NCI-H510A (cell line): ENCODE measurements around the gene TTC28.
A peak's percentile ranks its signal among the peaks of the same experiment; 100 is the strongest.
"Not testable (repeated sequence)": the region's sequence is repeated elsewhere in the genome, so short reads cannot be mapped to it uniquely, and the experiment has no call there.

Experiments used
- DNase-seq: peaks from one replicate; lab custom pipeline; 2025; lab: John Stamatoyannopoulos, UW

TTC28 gene

DNA sequence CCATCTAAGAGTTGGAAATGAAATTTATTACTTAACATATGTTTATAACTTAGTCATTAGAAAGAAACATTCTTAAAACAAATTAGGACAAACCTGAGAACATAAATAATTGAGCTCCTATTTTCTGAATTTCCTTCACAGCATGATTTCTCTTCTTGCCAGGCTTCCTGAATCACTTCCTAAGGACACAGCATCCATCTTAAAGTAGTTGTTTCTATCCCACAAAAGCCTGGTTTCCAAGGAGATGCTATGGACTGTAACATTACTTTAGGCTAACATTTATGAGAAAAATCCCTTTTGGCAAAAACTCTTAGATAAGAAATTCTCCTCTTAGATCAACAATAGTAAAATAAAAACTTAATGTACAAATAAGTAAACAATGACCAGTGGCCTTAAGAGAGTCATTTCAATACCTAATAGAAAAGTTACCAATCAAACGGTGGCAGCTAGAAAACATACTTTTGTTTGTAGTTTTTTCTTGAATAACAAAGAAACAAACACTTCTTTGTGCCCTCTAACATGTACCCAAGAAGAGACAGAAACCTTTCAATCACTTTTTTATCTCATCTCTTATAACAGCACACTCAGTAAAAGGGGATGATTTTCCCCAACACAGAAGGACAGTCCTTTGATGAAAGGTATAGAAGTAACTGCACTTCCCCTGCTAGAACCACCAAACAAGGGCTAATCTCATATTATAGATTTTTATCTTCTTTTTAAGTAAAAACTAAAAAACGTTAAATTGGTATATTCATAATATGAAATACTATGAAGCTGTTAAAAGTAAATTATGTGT, 74.5 kb downstream of the TTC28 start:
- DNase-seq = no peak

DNA sequence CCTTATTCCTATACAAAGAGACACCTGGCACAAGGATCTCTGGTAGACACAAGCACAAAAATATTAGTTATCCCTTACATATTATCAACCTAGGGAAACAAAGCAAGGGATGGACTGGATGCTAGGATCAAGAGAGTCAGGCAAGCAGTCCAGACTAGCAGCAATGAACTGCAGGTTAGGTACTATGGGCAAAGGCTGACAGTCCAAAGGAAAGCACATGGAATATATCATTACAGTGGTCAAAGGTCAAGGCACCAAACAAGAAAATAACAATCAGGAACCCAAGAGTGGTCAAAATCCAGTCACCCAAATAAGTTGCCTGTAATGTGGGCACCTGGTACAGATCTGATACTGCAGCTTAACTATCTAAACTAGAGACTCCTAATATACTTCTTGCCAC, 77.7 kb downstream of the TTC28 start:
- no peak for DNase-seq

DNA sequence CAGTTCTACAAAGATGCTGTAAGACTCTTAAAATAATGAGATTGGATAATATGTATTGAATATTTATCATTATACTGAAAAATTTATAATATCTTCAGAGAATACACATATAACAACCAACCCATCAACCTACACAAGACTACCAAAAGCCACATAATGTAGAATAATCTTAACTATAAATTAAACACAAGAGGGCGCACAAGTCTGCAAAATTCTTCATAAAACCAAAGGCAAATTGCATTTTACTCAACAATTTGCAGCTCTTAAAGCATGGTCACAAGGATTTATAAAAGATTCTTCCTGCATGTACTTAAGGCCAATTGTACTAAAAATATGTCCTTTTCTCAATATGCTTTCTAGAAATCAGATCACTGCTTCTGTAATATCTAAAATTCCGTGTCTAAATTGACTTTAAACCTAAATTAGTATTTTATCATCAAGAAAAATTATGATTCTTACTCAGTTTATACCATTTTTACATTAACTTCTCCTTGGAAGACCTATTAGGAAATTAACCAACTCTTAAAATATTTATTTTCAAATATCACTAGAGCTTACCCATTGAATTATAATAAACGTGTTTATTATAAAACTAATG, 79.0 kb downstream of the TTC28 start:
- no peak for DNase-seq

DNA sequence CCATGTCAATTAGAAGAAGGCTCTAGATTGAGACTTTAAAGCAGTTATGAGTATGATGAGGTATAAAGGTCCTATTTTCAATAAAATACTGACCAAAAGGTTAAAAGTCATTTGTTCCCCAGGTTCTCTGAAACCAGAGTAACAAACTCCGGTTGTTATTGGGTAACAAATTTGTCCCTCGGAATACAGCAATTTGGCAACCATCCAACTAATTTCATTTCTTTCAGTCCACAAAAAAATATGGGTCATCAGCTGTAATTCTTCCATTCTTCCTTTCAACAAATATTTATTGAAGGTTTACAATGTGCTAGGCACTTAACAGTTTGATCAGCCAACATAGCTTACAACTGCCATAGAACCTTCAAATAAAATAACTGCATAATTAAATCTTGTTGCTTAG, 79.9 kb downstream of the TTC28 start:
- no peak for DNase-seq

DNA sequence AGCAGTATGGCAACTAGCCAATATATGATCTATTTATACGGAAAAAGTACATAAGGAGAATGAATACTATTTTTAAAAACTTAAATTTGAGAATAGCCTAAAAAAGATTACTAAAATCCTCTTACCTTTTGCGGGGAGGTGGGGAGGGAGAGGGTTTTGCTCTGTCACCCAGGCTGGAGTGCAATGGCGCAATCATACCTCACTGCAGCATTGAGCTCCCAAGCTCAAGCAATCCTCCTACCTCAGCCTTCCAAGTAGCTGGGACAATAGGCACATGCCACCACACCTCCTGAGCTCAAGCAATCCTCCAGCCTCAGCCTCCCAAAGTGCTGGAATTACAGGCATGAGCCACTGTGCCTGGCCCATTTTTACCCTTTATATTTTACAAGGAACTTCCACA, 82.0 kb downstream of the TTC28 start:
- no peak for DNase-seq

DNA sequence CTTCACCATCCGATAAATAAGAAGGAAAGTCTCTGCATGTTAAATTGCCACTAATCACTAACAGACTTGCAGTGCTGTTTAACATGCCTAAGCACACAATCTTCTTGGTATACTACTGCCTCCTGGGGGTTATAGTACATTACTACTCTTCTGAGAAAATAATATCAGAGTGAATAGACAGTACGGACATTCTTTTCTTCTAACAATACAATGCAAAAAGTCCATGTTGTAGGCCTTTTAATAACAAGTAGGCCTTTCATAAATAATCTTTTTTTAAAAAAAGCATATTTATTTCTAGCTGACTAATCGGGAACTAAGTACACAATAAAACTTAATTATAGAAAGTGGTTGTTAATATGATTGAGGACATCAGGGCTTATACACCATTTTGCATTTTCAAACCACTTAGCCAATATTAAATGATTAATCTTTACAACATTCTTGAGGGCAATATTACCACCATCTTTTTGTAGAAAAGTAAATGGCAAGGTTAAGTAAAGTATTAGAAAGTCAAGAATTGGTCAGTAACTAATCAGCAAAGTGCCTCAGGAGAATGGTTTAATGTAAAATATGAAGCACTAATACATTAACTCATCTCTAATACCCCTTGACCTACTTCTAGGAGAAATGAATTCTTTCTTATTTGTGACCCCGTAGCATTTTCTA, 84.7 kb downstream of the TTC28 start:
- peak; percentile 19 for DNase-seq

DNA sequence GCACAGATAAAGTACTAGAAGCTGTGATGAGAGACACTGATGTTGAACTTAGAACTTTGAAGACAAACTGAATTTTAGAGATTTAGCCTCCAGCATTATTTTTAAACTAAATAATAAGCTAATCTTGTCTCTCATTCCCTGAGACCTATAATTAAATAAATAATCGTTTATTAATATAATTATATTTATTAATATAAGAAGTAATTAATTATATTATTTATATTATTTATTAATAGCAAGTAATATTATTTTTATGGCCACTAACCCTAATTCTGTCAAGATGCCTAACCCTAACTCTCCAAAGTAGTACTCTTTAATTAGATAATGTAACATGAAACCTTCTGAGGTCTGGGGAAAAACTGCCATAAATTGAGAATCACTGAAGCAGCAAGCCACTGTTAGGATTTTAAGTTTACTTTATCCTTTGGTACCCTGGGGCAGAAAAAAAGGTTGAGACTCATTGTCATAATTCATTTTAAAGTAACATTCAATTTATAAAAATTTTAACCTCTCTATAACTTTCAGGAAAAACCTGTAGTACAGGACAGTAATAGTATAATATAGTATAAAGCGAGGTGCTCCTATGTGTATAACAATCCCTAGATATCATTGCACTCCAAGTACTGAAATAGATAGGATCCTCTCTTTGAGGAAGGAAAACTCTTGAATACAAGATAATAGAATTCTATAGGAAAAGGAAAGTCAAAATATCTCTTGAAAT, 85.4 kb downstream of the TTC28 start:
- DNase-seq = no peak

DNA sequence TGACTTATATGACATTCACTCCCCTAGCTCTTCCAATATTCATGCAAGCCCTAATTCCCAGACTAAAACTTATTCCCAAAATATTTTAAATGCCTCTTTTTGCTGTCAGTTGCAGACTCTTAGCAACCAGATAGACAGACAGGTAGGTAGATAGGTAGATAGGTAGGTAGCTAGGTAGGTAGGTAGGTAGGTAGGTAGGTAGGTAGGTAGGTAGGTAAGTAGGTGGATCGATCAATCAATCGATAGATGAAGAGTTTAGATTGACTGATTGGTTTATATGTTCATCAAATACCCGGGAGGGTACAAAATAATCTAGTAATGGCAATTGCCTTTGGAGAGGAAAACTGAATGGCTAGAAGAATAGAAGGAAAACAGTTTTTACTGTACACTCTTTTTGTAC, 86.3 kb downstream of the TTC28 start:
- no peak for DNase-seq

DNA sequence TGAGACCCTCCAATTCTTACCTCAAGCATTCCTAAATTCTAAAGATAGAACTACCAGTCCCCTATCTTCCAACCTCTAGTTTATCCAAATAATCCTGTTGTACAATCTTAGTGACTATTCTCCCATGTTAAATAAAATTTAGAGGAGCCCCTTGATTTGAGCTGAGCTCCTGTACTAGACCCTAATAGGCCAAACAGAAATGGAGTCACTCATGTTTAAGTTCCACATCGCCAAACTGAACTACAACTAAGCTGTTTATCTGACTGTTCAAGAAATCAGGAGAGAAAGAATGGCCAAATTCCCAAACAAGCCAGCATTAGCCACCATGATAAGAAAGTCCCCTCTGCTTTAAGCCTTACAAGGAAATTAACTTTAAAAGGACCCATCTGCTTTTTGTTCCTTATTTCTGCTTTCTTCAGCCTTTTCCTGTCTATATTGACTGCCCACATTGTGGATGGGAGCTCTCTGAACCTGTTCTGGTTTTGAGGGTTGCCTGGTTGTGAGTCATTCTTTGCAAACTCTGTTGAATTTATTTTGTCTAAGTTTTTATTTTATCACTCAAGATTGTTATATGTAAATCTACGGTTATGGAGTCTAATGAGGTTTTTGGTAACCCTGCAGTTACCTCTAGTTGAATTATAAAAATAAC, 90.4 kb downstream of the TTC28 start:
- no peak for DNase-seq

DNA sequence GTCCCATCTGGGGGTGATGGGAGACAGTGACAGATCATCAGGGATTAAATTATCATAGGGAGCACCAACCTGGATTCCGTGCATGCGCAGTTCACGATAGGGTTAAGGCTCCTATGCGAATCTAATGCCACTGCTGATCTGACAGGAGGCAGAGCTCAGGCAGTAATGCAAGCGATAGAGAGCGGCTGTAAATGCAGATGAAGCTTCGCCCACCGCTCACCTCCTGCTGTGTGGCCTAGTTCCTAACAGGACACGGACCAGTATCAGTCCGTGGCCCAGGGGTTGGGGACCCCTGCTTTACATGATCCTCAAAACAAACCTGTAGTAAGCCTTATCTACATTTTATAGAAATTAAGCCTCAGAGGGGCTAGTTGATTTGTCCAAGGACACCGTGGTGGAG, 94.3 kb downstream of the TTC28 start:
- DNase-seq = no peak

DNA sequence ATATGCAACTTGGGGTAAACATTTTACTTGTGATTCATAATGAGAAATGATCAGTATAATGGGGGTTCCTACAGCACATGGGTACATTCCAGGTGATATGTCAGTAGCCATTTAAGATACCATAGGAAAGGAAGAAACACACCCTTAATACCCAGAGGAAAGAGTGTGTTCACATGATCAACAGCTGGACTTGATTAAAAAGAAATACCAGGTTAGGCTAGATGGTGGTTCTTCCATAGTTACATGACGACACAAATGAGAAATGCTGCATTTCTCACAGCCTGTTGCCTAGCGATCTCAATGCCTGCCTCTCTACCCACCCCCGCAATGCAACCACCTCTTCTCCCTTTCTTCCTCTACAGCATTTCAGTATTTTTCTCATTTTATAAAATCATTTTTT, 96.8 kb downstream of the TTC28 start:
- no peak for DNase-seq

DNA sequence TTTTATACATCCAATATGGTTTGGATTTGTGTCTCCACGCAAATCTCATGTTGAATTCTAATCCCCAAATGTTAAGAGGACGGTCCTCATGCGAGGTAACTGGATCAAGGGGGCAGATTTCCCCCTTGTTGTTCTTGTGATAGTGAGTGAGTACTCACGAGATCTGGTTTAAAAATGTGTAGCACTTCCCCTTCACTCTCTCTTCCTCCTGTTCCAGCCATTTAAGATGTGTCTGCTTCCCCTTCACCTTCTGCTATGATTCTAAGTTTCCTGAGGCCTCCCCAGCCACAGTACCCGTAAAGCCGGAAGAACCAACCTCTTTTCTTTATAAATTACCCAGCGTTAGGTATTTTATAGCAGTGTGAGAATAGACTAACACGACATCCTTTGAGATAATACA, 98.6 kb downstream of the TTC28 start:
- DNase-seq = no peak

DNA sequence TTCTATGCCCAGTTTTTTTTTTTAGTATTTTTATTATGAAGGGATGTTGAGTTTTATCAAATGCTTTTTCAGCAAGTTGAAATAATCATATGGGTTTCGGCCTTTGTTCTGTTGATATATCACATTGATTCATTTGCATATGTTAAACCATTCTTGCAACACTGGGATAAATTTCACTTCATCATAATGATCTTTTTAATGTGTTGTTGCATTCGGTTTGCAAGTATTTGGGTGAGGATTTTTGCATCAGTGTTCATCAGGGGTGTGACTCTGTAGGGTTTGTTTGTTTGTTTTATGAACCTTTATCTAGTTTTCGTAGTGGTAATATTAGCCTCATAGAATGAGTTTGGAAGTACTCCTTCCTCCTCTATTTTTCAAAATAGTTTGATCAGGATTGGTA, 103.5 kb downstream of the TTC28 start:
- no peak for DNase-seq

DNA sequence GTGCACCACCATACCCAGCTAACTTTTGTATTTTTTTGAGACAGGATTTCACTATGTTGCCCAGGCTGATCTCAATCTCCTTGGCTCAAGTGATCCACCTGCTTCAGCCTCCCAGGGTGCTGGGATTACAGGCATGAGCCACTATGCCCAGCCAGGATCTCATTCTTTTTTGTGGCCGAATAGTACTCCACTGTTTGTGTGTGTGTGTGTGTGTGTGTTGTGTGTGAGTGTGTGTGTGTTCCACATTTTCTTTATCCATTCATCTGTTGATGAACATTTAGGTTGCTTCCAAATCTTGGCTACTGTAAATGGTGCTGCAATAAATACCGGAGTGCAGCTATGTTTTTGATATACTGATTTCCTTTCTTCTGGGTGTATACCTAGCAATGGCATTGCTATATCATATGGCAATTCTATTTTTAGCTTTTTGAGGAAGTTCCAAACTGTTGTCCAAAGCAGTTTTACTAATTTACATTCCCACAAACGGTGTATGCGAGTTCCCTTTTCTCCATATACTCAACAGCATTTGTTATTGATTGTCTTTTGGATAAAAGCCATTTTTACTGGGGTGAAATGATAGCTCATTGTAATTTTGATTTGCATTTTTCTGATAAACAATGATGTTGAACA, 105.4 kb downstream of the TTC28 start:
- DNase-seq = no peak

DNA sequence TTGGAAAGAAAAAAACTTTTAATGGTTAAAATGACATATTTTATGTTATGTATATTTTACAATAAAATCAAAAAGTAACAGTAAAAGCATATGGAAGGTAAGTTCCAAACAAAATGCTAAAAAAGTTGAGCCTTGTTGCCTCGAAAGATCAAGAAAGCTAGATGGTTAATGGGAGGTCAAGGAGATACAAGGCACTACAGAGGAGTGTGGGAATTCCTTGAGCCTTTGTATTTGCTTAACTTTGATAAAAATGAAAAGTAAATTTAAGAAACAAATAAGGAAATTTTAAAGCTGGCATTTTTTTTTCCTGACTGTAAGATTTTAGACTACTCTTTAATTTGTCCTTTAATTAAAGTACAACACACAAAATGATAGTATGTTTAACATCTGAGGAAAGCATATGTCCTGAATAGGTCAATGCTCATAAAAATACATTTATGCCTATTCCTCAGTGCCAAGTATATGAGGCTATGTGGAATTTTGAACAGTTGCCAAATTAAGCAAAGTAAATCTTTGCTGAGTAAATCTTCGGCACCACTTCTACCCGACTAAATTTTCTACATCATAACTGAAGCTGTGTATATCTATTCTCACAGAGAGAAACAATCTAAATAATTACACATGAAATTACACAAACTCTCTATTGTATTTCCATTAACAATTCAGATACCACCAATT, 108.8 kb downstream of the TTC28 start:
- DNase-seq = no peak

DNA sequence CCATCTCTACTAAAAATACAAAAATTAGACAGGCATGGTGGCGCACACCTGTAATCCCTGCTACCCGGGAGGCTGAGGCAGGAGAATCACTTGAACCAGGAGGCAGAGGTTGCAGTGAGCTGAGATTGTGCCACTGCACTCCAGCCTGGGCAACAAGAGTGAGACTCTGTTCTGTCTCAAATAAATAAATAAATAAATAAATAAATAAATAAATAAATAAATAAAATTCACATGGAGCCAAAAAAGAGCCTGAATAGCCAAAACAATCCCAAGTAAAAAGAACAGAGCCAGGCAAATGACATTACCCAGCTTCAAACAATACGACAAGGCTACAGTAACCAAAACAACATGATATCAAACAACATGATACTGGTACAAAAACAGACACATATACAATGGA, 110.7 kb downstream of the TTC28 start:
- DNase-seq = not testable (repeated sequence)

DNA sequence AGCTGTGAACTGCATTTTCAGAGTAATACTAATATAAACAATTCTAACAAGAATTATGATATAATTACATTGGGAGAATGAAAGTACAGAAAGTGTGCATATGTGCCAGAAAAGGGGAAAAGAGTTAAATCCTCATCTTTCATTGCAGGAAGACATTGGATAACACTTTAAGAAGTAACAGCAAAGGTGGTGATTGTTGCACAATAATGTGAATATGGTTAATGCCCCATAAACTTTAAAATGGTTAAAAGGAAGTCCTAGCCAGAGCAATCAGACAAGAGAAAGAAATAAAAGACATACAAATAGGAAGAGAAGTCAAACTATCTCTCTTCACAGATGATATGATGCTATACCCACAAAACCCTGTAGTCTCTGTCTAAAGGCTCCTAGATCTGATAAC, 111.5 kb downstream of the TTC28 start:
- DNase-seq = no peak

DNA sequence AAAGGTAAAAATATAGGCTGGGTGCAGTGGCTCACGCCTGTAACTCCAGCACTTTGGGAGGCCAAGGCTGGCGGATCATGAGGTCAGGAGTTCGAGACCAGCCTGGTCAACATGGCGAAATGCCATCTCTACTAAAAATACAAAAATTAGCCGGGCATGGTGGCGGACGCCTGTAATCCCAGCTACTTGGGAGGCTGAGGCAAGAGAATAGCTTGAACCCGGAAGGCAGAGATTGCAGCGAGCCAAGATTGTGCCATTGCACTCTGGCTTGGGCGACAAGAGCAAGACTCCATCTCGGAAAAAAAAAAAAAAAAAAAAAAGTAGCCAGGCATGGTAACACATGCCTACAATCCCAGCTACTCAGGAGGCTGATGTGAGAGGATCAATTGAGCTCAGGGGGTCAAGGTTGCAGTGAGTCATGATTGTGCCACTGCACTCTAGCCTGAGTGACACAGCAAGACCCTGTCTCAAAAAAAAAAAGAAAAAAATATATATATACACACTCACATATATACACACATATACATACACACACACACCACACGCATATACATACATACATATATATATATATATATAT, 112.6 kb downstream of the TTC28 start:
- not testable (repeated sequence) for DNase-seq

DNA sequence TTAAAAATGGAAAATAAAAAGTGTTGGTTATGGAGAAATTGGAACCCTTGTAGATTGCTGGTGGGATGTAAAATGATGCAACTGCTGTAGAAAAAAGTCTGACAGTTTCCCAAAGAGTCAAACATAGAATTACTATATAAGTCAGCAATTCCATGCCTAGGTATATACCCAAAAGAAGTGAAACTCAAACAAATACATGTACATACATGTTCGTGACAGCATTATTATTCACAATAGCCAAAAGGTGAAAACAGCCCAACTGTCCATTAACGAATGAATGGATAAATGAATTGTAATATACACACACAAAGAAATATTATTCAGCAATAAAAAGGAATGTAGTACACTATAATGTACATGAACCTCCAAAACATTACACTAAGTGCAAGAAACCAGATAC, 116.0 kb downstream of the TTC28 start:
- DNase-seq = no peak

DNA sequence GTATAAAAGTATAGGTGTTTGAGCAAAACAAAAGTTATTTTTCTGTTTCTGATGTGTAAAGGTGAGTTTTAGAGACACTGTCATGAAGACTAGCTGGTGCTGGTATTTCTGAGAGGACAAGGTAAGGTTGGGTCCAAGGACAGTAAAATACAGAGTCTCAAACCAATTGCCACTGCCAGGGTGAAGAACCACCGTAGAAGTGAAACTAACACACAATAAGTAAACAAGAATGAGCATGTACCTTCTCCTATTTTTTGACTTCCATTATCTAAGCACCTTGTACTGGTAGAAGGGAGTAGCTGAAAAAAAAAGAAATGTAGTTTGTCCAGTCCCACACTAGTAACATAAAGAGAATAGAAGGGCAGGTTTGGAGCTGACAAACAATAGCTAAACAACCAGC, 117.3 kb downstream of the TTC28 start:
- DNase-seq = no peak

DNA sequence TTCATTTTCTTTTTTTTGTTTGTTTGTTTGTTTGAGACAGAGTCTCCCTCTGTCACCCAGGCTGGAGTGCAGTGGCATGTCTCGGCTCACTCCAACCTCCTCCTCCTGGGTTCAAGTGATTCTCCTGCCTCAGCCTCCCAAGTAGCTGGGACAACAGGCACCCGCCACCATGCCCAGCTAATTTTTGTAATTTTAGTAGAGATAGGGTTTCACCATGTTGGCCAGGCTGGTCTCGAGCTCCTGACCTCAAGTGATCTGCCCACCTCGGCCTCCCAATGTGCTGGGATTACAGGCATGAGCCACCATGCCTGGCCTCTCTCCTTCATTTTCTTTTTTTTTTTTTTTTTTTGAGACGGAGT, 118.9 kb downstream of the TTC28 start:
- not testable (repeated sequence) for DNase-seq
